SJCRH30 (cell line): Measurements from ENCODE around the gene COMT. TPM values are rescaled to one million over a fixed set of nuclear protein-coding genes. Genes with fewer than 3 reads are reported as not detected.

Source experiments
- DNase-seq, 2 experiments: peaks; one replicate each; pipeline ENCODE4 v3.0.0-alpha.2; 2015 to 2020
- H3K27ac ChIP-seq: fragments of 250-450 bp; sonication (Bioruptor Pico); 2 replicates; pipeline ENCODE4 v1.5.1; 2020; ENCODE audit warnings: mild to moderate bottlenecking, moderate library complexity
- H3K27me3 ChIP-seq: fragments of 250-450 bp; sonication (Bioruptor Pico); 2 replicates; pipeline ENCODE4 v1.5.1; 2020; ENCODE audit warnings: mild to moderate bottlenecking, moderate library complexity
- H3K36me3 ChIP-seq: fragments of 250-450 bp; sonication (Bioruptor Pico); 2 replicates; pipeline ENCODE4 v1.5.1; 2020; ENCODE audit warnings: mild to moderate bottlenecking, moderate library complexity
- H3K4me1 ChIP-seq: fragments of 250-450 bp; sonication (Bioruptor Pico); 2 replicates; pipeline ENCODE4 v1.5.1; 2020; ENCODE audit warnings: mild to moderate bottlenecking, moderate library complexity
- H3K4me3 ChIP-seq: fragments of 250-450 bp; sonication (Bioruptor Pico); 2 replicates; pipeline ENCODE4 v1.5.1; 2020; ENCODE audit warnings: mild to moderate bottlenecking, moderate library complexity
- H3K9me3 ChIP-seq: fragments of 250-450 bp; sonication (Bioruptor Pico); replicated peaks from 2 replicates; pipeline ENCODE4 v1.5.1; 2020; ENCODE audit warnings: mild to moderate bottlenecking, moderate library complexity
- total RNA-seq: library from RNA; depleted of rRNA; stranded (reverse); fragments of >200 nt; shearing (Covaris generic); gene quantifications from 2 replicates; pipeline ENCODE4 v1.2.3, GENCODE V29; 2014

The COMT gene
- total RNA-seq, 1 experiment from 2014 or later = 69.2 TPM

GRCh38 chr22:19948057-19948760, 6.6 kb downstream of the COMT start:
- Histone ChIP-seq H3K36me3 (peaks cover 22% of the 10 kb centered on the region), H3K9me3 (no peaks in the 10 kb centered on the region), H3K4me1 (peaks cover 24% of the 10 kb centered on the region), H3K4me3 (no peak overlapping the region), H3K27me3 (no peaks in the 10 kb centered on the region), H3K27ac (no peak overlapping the region)
- DNase-seq = no peak

GRCh38 chr22:19951346-19951745, 9.8 kb downstream of the COMT start:
- Histone ChIP-seq H3K4me3 (no peak overlapping the region), H3K4me1 (peaks cover 22% of the 10 kb centered on the region), H3K36me3 (peaks cover 22% of the 10 kb centered on the region), H3K9me3 (no peaks in the 10 kb centered on the region), H3K27ac (no peak overlapping the region), H3K27me3 (no peaks in the 10 kb centered on the region)
- DNase-seq = no peak

- DNase-seq = no peak
- H3K27me3 ChIP-seq = no peaks in the 10 kb centered on the region
- H3K4me3 ChIP-seq = no peak overlapping the region
- H3K27ac ChIP-seq = no peak overlapping the region
- H3K36me3 ChIP-seq = peaks cover 2% of the 10 kb centered on the region
- H3K9me3 ChIP-seq = no peaks in the 10 kb centered on the region
- peaks cover 24% of the 10 kb centered on the region for H3K4me1 ChIP-seq
These were observed 13.9 kb downstream of the COMT start for GRCh38 chr22:19955241-19956128.

- H3K9me3 ChIP-seq = no peaks in the 10 kb centered on the region
- no peaks in the 10 kb centered on the region for H3K27me3 ChIP-seq
- H3K27ac ChIP-seq = no peak overlapping the region
- no peak for DNase-seq
- H3K36me3 ChIP-seq = no peaks in the 10 kb centered on the region
- H3K4me3 ChIP-seq = no peak overlapping the region
- H3K4me1 ChIP-seq = peaks cover 22% of the 10 kb centered on the region
These were observed 15.9 kb downstream of the COMT start for GRCh38 chr22:19957445-19957844.

- no peak overlapping the region for H3K4me3 ChIP-seq
- no peaks in the 10 kb centered on the region for H3K27me3 ChIP-seq
- peaks cover 13% of the 10 kb centered on the region; the same call in 1 of the 2 replicates for H3K4me1 ChIP-seq
- DNase-seq = peak; percentile 66 to 72
- peak overlapping the region; percentile 26; the same call in 1 of the 2 replicates for H3K27ac ChIP-seq
- no peaks in the 10 kb centered on the region for H3K36me3 ChIP-seq
- H3K9me3 ChIP-seq = no peaks in the 10 kb centered on the region
These were observed 16.8 kb downstream of the COMT start for GRCh38 chr22:19958083-19959042.

- H3K4me1 ChIP-seq = peaks cover 8% of the 10 kb centered on the region; the same call in 1 of the 2 replicates
- peak overlapping the region; percentile 26; the same call in 1 of the 2 replicates for H3K27ac ChIP-seq
- DNase-seq = peak; percentile 85 to 86
- no peaks in the 10 kb centered on the region for H3K9me3 ChIP-seq
- H3K4me3 ChIP-seq = peak overlapping the region; percentile 17; the same call in 1 of the 2 replicates
- peaks cover 6% of the 10 kb centered on the region; the same call in 1 of the 2 replicates for H3K36me3 ChIP-seq
- H3K27me3 ChIP-seq = no peaks in the 10 kb centered on the region
These were observed 17.5 kb downstream of the COMT start for GRCh38 chr22:19959043-19959586.

GRCh38 chr22:19959587-19960490, 18.3 kb downstream of the COMT start:
- Histone ChIP-seq H3K4me3 (no peak overlapping the region), H3K4me1 (peaks cover 8% of the 10 kb centered on the region; the same call in 1 of the 2 replicates), H3K9me3 (no peaks in the 10 kb centered on the region), H3K27ac (no peak overlapping the region), H3K36me3 (peaks cover 6% of the 10 kb centered on the region; the same call in 1 of the 2 replicates), H3K27me3 (no peaks in the 10 kb centered on the region)
- DNase-seq = no peak

- no peak overlapping the region for H3K27ac ChIP-seq
- H3K27me3 ChIP-seq = no peaks in the 10 kb centered on the region
- no peak for DNase-seq
- peaks cover 6% of the 10 kb centered on the region; the same call in 1 of the 2 replicates for H3K36me3 ChIP-seq
- no peak overlapping the region for H3K4me3 ChIP-seq
- no peaks in the 10 kb centered on the region for H3K9me3 ChIP-seq
- H3K4me1 ChIP-seq = peaks cover 8% of the 10 kb centered on the region; the same call in 1 of the 2 replicates
These were observed 19.1 kb downstream of the COMT start for GRCh38 chr22:19960491-19961200.

GRCh38 chr22:19961201-19961580, 19.6 kb downstream of the COMT start:
- peaks cover 6% of the 10 kb centered on the region; the same call in 1 of the 2 replicates for H3K36me3 ChIP-seq
- DNase-seq = no peak

GRCh38 chr22:19961868-19962245, 20.3 kb downstream of the COMT start:
- Histone ChIP-seq H3K27me3 (no peaks in the 10 kb centered on the region), H3K9me3 (no peaks in the 10 kb centered on the region), H3K4me3 (no peak overlapping the region), H3K36me3 (peaks cover 6% of the 10 kb centered on the region; the same call in 1 of the 2 replicates), H3K27ac (no peak overlapping the region), H3K4me1 (peaks cover 12% of the 10 kb centered on the region)
- DNase-seq = no peak

More at GRCh38 chr22:19961201-19961580, 19.6 kb downstream of the COMT start:
- Histone ChIP-seq H3K27ac (no peak overlapping the region), H3K27me3 (no peaks in the 10 kb centered on the region), H3K9me3 (no peaks in the 10 kb centered on the region), H3K4me3 (no peak overlapping the region), H3K4me1 (peaks cover 12% of the 10 kb centered on the region)

GRCh38 chr22:19962246-19962908, 20.8 kb downstream of the COMT start:
- no peak overlapping the region for H3K4me3 ChIP-seq

More at GRCh38 chr22:19962246-19962908, 20.8 kb downstream of the COMT start:
- no peak overlapping the region for H3K27ac ChIP-seq
- peak; percentile 81 to 86 for DNase-seq
- H3K9me3 ChIP-seq = no peaks in the 10 kb centered on the region
- H3K36me3 ChIP-seq = peaks cover 10% of the 10 kb centered on the region; the same call in 1 of the 2 replicates
- H3K27me3 ChIP-seq = no peaks in the 10 kb centered on the region
- peaks cover 12% of the 10 kb centered on the region for H3K4me1 ChIP-seq
